ENCODE results near the gene TUBGCP6.

- TF ChIP-seq POLR2A (IDR thresholded peaks at IDR 0.05; ENCODE audit: low read length) = no peak
- no peak for TF ChIP-seq GATA1 (IDR thresholded peaks at IDR 0.05; ENCODE audit: low read depth, low read length)
These were observed 40.3 kb downstream of the TUBGCP6 start for GRCh38 chr22:50204571-50204970.
